Body of pancreas (tissue), 4 donors: Measurements from ENCODE around the gene CAMTA1.

Source experiments
- CTCF ChIP-seq, 7 experiments: fragments of 450-650 bp in 4 of 7; fragments of 200-600 bp in 3 of 7; sonication (generic) in 3 of 7; IDR thresholded peaks; one replicate each; pipeline ENCODE4 v1.5.1; 2016 to 2019; ENCODE audit warnings: antibody characterized with exemption in 7 of 7
- POLR2A ChIP-seq, 3 donors: fragments of 450-650 bp; IDR thresholded peaks; one replicate each; pipeline ENCODE4 v1.6.1; 2016; ENCODE audit warnings: antibody characterized with exemption in 3 of 3, mild to moderate bottlenecking in 2 of 3

GRCh38 chr1:7589774-7590425 is 804.6 kb downstream of the CAMTA1 start:
- TF ChIP-seq CTCF (IDR thresholded peaks at IDR 0.05): no peak
- no peak for TF ChIP-seq POLR2A (IDR thresholded peaks at IDR 0.05)
